HCT116 (cell line): ENCODE data around the gene OR5C1. TPM values are rescaled to one million over a fixed set of nuclear protein-coding genes. Genes with fewer than 3 reads are reported as not detected.

Source experiments
- ATAC-seq: fragments of 200-7000 bp; cut with Tn5 transposase; 2 replicates; pipeline ENCODE4 v1.9.1; 2020; ENCODE audit warnings: mild to moderate bottlenecking, moderate library complexity
- BruUV-seq: library from RNA; stranded (reverse); fragments of 400-500 nt; replicated peaks from 2 replicates; lab custom pipeline; 2021; lab: Mats Ljungman, UMichigan
- CTCF ChIA-PET: fragments of 300-600 bp; sonication (Branson Sonifier 250); formaldehyde crosslinking; loops from one replicate; lab custom pipeline; 2021; ENCODE audit warnings: antibody characterized with exemption; lab: Charles Lee
- POLR2A ChIA-PET: fragments of 300-600, 350-600 bp; sonication (Branson Sonifier 250); formaldehyde crosslinking; loops from one replicate; lab custom pipeline; 2021; ENCODE audit warnings: antibody characterized with exemption; lab: Charles Lee
- RAD21 ChIA-PET, 2 experiments: fragments of 300-600 bp; sonication (Branson Sonifier 250); formaldehyde crosslinking; loops; one replicate each; lab custom pipeline; 2023; ENCODE audit warnings: low total read pairs in 2 of 2; ENCODE audit not compliant: uncharacterized antibody in 2 of 2, unreplicated experiment in 2 of 2, low non-redundant PET in 1 of 2; lab: Charles Lee
- DNase-seq: peaks from one replicate; pipeline ENCODE4 v3.0.0-alpha.2; 2010; ENCODE audit warnings: low read depth, low spot score
- H2AFZ ChIP-seq: fragments of 200-600 bp; shearing (Covaris generic), sonication (generic); 2 replicates; pipeline ENCODE4 v1.6.1; 2017; ENCODE audit warnings: low read depth, mixed run types, mixed read lengths, antibody characterized with exemption, low read length; ENCODE audit not compliant: poor library complexity, severe bottlenecking
- H3K27ac ChIP-seq: 2 replicates; pipeline ENCODE4 v1.5.1; 2012; ENCODE audit warnings: low read depth, low read length
- H3K27me3 ChIP-seq: fragments of 200-600 bp; sonication (generic); 2 replicates; pipeline ENCODE4 v1.6.1; 2016; ENCODE audit warnings: mixed run types, low read length, mixed read lengths; ENCODE audit not compliant: insufficient read depth
- H3K36me3 ChIP-seq, 2 experiments: fragments of 200-500 bp in 1 of 2; fragments of 200-600 bp in 1 of 2; sonication (Bioruptor generic) in 1 of 2; sonication (generic) in 1 of 2; 2 replicates each; pipeline versions ENCODE4 v1.5.1 to v1.6.1; 2014 to 2016; ENCODE audit warnings: low read length in 2 of 2, inconsistent platforms in 1 of 2, mixed read lengths in 1 of 2, mixed run types in 1 of 2; ENCODE audit not compliant: insufficient read depth in 2 of 2, control insufficient read depth in 1 of 2
- H3K4me1 ChIP-seq, 2 experiments: fragments of 200-600 bp in 1 of 2; sonication (generic) in 1 of 2; 2 replicates each; pipeline versions ENCODE4 v1.5.1 to v1.6.1; 2012 to 2017; ENCODE audit warnings: low read length in 2 of 2, inconsistent platforms in 1 of 2, mild to moderate bottlenecking in 1 of 2, mixed read lengths in 1 of 2, mixed run types in 1 of 2, moderate library complexity in 1 of 2; ENCODE audit not compliant: insufficient read depth in 2 of 2, control insufficient read depth in 1 of 2
- H3K4me2 ChIP-seq: fragments of 200-600 bp; sonication (generic); 2 replicates; pipeline ENCODE4 v1.6.1; 2017; ENCODE audit warnings: mixed run types, low read length, mixed read lengths
- H3K4me3 ChIP-seq, 2 experiments: fragments of 200-600 bp in 1 of 2; sonication (generic) in 1 of 2; replicated peaks in 1 of 2; 2 replicates each; pipeline ENCODE4 v1.5.1; 2011 to 2016; ENCODE audit warnings: low read length in 2 of 2, control low read depth in 1 of 2, low read depth in 1 of 2, mild to moderate bottlenecking in 1 of 2, mixed read lengths in 1 of 2, mixed run types in 1 of 2
- H3K79me2 ChIP-seq: fragments of 200-600 bp; sonication (generic); 2 replicates; pipeline ENCODE4 v1.6.1; 2017; ENCODE audit warnings: mild to moderate bottlenecking, mixed run types, low read length, moderate library complexity, mixed read lengths; ENCODE audit not compliant: insufficient read depth
- H3K9ac ChIP-seq: fragments of 200-600 bp; sonication (generic); 2 replicates; pipeline ENCODE4 v1.6.1; 2016; ENCODE audit warnings: low read length, mixed read lengths
- H3K9me2 ChIP-seq: fragments of 200-600 bp; sonication (generic), shearing (Covaris generic); 2 replicates; pipeline ENCODE4 v1.6.1; 2017; ENCODE audit warnings: mixed run types, mild to moderate bottlenecking, moderate library complexity; ENCODE audit not compliant: insufficient read depth
- H3K9me3 ChIP-seq, 2 experiments: fragments of 200-500 bp in 1 of 2; fragments of 200-600 bp in 1 of 2; sonication (Bioruptor generic) in 1 of 2; sonication (generic) in 1 of 2; 2 replicates each; pipeline ENCODE4 v1.6.1; 2014 to 2017; ENCODE audit warnings: low read length in 2 of 2, mixed read lengths in 2 of 2, inconsistent platforms in 1 of 2, low read depth in 1 of 2, mild to moderate bottlenecking in 1 of 2, mixed run types in 1 of 2, moderate library complexity in 1 of 2; ENCODE audit not compliant: control insufficient read depth in 1 of 2, insufficient read depth in 1 of 2
- H4K20me1 ChIP-seq: fragments of 200-600 bp; sonication (generic), shearing (Covaris generic); 2 replicates; pipeline ENCODE4 v1.6.1; 2017; ENCODE audit warnings: mixed run types, mild to moderate bottlenecking, moderate library complexity; ENCODE audit not compliant: insufficient read depth
- ATF3 ChIP-seq: IDR thresholded peaks from 2 replicates; pipeline ENCODE4 v1.6.1; 2012
- CEBPB ChIP-seq: IDR thresholded peaks from 2 replicates; pipeline ENCODE4 v1.6.1; 2012; ENCODE audit warnings: low read depth
- CTCF ChIP-seq, 3 experiments: fragments of 200-600 bp in 1 of 3; sonication (generic) in 1 of 3; IDR thresholded peaks in 2 of 3; conservative IDR thresholded peaks in 1 of 3; 2 replicates each; pipeline ENCODE4 v1.5.1; 2012 to 2017; ENCODE audit warnings: low read depth in 2 of 3, low read length in 2 of 3, antibody characterized with exemption in 1 of 3, borderline replicate concordance in 1 of 3, control low read depth in 1 of 3, mild to moderate bottlenecking in 1 of 3, mixed read lengths in 1 of 3, mixed run types in 1 of 3, moderate library complexity in 1 of 3; ENCODE audit not compliant: insufficient read depth in 1 of 3
- EZH2phosphoT487 ChIP-seq: fragments of 200-600 bp; IDR thresholded peaks from 2 replicates; pipeline ENCODE4 v1.6.1; 2018; ENCODE audit warnings: antibody characterized with exemption, borderline replicate concordance
- JUND ChIP-seq: IDR thresholded peaks from 2 replicates; pipeline ENCODE4 v1.6.1; 2012
- MAX ChIP-seq: IDR thresholded peaks from 2 replicates; pipeline ENCODE4 v1.6.1; 2012
- RAD21 ChIP-seq: IDR thresholded peaks from 2 replicates; pipeline ENCODE4 v1.6.1; 2012; ENCODE audit warnings: low read depth, mild to moderate bottlenecking
- SRF ChIP-seq: IDR thresholded peaks from 2 replicates; pipeline ENCODE4 v1.6.1; 2012; ENCODE audit warnings: low read depth
- intact Hi-C: fragments of 100-400 bp; cut with micrococcal nuclease; formaldehyde crosslinking; loops from 2 replicates; pipeline ENCODE4 v1.10.0; 2022
- total RNA-seq: library from RNA; stranded (reverse); gene quantifications from one replicate; pipeline ENCODE4 v1.2.1, GENCODE V29; 2021; ENCODE audit not compliant: unreplicated experiment

OR5C1 gene
- total RNA-seq, 1 experiment from 2014 or later: not detected

- no peaks in the 10 kb centered on the region for H3K79me2 ChIP-seq
- H3K4me2 ChIP-seq: no peak overlapping the region
- no peak overlapping the region for H3K4me3 ChIP-seq
- DNase-seq (no peak), ATAC-seq (no peak)
- BruUV-seq: no TSS peak
- no peaks in the 10 kb centered on the region for H3K36me3 ChIP-seq
- no peak overlapping the region for H3K9ac ChIP-seq
- RAD21 ChIA-PET: no interaction called here
- H3K9me3 ChIP-seq: peaks cover 0 to 3% of the 10 kb centered on the region in 2 experiments; a peak in 1 of 4 replicates
- TF ChIP-seq JUND (no peak), CTCF (IDR thresholded peaks at IDR 0.05 in 2 of 3, conservative IDR thresholded peaks at IDR 0.05 in 1 of 3; ENCODE audit: borderline replicate concordance in 1 of 3, insufficient read depth in 1 of 3, low read depth in 2 of 3, low read length in 2 of 3) (no peak), MAX (no peak), CEBPB (no peak), ATF3 (no peak), SRF (no peak), EZH2phosphoT487 (no peak), RAD21 (no peak)
- H3K4me1 ChIP-seq: no peaks in the 10 kb centered on the region
- H3K27me3 ChIP-seq: no peaks in the 10 kb centered on the region
- POLR2A ChIA-PET: no interaction called here
- no peak overlapping the region for H2AFZ ChIP-seq
- CTCF ChIA-PET: interaction anchor here (0.9 kb wide), 1 partner anchor 342 kb away, joined by 3 read pairs; no protein-coding TSS in a partner anchor
- intact Hi-C loops: no loop called here
- no peaks in the 10 kb centered on the region for H3K9me2 ChIP-seq
- no peak overlapping the region for H3K27ac ChIP-seq
- no peaks in the 10 kb centered on the region for H4K20me1 ChIP-seq
Measured at GRCh38 chr9:122806661-122807060, 17.9 kb downstream of the OR5C1 start.
